Measurements from ENCODE around the gene SORCS3. TPM values are rescaled to one million over a fixed set of nuclear protein-coding genes. Genes with fewer than 3 reads are reported as not detected.

The SORCS3 gene
- total RNA-seq, 4 donors from 2014 or later = not detected

DNA sequence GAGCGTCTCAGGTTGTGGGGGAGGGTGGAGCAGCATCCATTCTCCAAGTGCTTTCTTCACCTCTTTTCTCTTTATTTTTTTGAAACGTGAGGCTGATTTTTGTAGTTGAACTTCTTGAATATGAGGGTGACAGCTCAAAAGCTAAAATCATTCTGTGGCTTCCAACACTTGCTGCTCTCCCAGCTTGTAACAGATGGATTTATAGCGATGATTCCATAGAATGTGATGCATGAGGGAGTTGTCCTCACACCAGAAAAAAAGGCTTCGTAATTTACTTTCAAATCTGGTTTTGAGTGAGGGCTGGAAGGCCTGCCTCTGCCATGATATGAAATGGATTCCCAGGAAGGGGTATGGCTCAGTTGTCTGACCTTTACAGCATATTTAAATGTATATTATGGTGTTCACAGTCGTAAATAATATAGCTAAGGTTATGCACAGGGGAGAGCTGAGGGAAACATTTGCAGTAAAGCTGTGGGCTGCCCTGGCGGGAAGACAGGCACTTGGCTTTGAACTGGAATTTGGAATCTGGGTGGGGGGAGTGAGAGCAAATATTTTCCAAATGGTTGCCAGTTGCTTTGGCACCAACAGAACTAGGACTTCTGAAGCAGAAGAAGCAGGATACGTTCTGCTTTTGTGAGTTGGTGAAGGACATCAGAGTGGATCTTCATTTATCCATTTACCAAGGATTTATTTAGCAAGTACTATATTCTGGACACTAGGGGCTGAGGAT is 166.7 kb downstream of the SORCS3 start:
- in situ Hi-C loops (cut with MboI; ENCODE audit: low sequenced_read_pairs in 4 of 4) (no loop called here), intact Hi-C loops (cut with DNase I; ENCODE audit: low total_unique reads) (no loop called here)
- DNase-seq = no peak
- Histone ChIP-seq H3K27me3 (no peaks in the 10 kb centered on the region), H3K4me1 (no peaks in the 10 kb centered on the region), H3K36me3 (no peaks in the 10 kb centered on the region), H3K4me3 (no peak overlapping the region), H3K27ac (no peak overlapping the region), H3K9me3 (no peaks in the 10 kb centered on the region)
- TF ChIP-seq, protein P1, sequence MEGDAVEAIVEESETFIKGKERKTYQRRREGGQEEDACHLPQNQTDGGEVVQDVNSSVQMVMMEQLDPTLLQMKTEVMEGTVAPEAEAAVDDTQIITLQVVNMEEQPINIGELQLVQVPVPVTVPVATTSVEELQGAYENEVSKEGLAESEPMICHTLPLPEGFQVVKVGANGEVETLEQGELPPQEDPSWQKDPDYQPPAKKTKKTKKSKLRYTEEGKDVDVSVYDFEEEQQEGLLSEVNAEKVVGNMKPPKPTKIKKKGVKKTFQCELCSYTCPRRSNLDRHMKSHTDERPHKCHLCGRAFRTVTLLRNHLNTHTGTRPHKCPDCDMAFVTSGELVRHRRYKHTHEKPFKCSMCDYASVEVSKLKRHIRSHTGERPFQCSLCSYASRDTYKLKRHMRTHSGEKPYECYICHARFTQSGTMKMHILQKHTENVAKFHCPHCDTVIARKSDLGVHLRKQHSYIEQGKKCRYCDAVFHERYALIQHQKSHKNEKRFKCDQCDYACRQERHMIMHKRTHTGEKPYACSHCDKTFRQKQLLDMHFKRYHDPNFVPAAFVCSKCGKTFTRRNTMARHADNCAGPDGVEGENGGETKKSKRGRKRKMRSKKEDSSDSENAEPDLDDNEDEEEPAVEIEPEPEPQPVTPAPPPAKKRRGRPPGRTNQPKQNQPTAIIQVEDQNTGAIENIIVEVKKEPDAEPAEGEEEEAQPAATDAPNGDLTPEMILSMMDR (IDR thresholded peaks at IDR 0.05 in 4 of 5, conservative IDR thresholded peaks at IDR 0.05 in 1 of 5) = no peak
- no peak for TF ChIP-seq POLR2A (IDR thresholded peaks at IDR 0.05)
- ATAC-seq = no peak

DNA sequence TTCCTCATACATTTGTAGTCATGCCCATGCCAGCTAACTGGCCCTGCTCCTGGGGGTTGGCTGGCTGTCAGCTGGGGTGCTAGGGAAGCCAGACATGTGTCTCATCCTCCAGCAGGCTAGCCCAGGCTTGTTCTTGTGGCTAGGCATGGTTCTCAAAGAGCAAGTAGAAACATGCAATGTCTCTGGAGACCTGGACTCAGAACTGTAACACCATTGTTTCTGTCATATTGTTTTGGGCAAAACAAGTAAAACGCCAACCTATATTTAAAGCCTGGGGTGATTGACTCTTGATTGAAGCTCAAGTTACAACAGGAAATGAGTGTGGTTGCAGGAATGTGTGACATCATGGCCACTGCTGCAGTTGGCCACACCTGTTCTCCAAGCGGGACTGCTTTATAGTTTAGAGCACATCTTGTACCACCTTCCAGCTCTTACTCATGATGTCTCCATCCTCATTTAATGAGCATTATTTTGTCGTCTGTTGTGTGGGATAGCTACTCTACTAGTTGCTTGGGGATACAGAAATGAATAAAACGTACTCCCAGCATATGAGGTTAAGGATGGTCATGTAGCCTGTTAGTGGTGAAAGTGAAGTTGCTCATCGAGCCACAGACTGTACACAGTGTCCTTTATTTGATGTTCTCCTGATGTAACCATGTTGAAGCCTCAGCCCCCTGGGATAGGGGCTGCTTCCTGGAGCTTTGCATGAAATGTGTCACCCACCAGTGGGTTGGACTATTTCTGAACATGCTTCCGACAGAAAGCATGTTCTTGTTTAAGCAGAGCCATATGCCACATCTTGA is 168.4 kb downstream of the SORCS3 start:
- Histone ChIP-seq H3K9me3 (no peaks in the 10 kb centered on the region), H3K36me3 (no peaks in the 10 kb centered on the region), H3K4me3 (no peak overlapping the region), H3K4me1 (no peaks in the 10 kb centered on the region), H3K27ac (no peak overlapping the region), H3K27me3 (no peaks in the 10 kb centered on the region)
- in situ Hi-C loops (cut with MboI; ENCODE audit: low sequenced_read_pairs in 4 of 4) = no loop called here
- TF ChIP-seq POLR2A (IDR thresholded peaks at IDR 0.05) = no peak
- TF ChIP-seq, protein P1 (IDR thresholded peaks at IDR 0.05 in 4 of 5, conservative IDR thresholded peaks at IDR 0.05 in 1 of 5) = no peak
- ATAC-seq = no peak
- intact Hi-C loops (cut with DNase I; ENCODE audit: low total_unique reads) = no loop called here
- DNase-seq = no peak

DNA sequence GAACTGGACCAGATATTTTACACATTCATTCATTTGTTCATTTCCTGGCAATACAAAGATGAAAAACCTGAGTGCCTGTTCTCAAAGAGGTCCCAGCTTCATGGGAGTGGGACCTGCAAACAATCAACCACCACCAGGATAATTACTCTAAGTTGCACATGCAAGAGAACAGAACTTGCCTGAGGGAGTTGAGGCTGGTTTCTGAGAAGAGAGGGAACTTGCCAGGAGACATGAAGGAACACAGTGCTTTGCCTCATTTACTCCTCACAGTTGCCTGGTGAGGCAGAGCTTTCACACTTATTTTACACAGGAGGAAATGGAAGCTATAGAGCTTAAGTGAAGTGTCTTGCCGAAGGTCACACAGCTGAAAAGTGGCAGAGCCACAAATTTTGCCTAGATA is 170.1 kb downstream of the SORCS3 start:
- no peak overlapping the region for H3K27ac ChIP-seq
- ATAC-seq = no peak
- DNase-seq = no peak
- no peaks in the 10 kb centered on the region for H3K4me1 ChIP-seq
- no peak overlapping the region for H3K4me3 ChIP-seq
- no peak for TF ChIP-seq POLR2A (IDR thresholded peaks at IDR 0.05)
- TF ChIP-seq, protein P1 (IDR thresholded peaks at IDR 0.05 in 4 of 5, conservative IDR thresholded peaks at IDR 0.05 in 1 of 5) = no peak
- no peaks in the 10 kb centered on the region for H3K9me3 ChIP-seq
- no peaks in the 10 kb centered on the region for H3K27me3 ChIP-seq
- in situ Hi-C loops (cut with MboI; ENCODE audit: low sequenced_read_pairs in 4 of 4) = no loop called here
- intact Hi-C loops (cut with DNase I; ENCODE audit: low total_unique reads) = no loop called here
- no peaks in the 10 kb centered on the region for H3K36me3 ChIP-seq

DNA sequence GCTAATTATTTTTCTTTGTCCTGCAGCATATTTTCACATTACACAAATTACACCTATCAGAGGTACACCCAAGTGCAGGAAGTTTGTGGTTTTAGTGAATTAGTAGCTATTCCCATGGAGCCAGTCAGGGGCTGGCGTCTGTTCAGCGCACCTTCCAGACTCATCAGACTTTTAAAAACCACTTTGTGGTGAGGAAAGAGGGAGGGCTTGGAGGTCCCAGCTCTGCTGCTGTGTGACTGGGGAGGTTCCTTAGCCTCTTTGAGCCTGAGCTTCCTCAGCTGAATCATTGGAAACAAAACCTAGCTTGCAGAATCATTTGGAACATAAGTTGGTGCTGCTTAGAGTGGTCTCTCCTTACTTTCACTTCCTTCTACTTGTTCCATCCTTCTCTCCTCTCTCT is 175.4 kb downstream of the SORCS3 start:
- Histone ChIP-seq H3K27me3 (no peaks in the 10 kb centered on the region), H3K36me3 (no peaks in the 10 kb centered on the region), H3K9me3 (no peaks in the 10 kb centered on the region), H3K27ac (no peak overlapping the region), H3K4me3 (no peak overlapping the region), H3K4me1 (no peaks in the 10 kb centered on the region)
- ATAC-seq (no peak), DNase-seq (no peak)
- intact Hi-C loops (cut with DNase I; ENCODE audit: low total_unique reads) (no loop called here), in situ Hi-C loops (cut with MboI; ENCODE audit: low sequenced_read_pairs in 4 of 4) (no loop called here)
- no peak for TF ChIP-seq POLR2A (IDR thresholded peaks at IDR 0.05)
- TF ChIP-seq, protein P1 (IDR thresholded peaks at IDR 0.05 in 4 of 5, conservative IDR thresholded peaks at IDR 0.05 in 1 of 5) = no peak
